ENCODE measurements around the gene PRPH. TPM values are rescaled to one million over a fixed set of nuclear protein-coding genes. Genes with fewer than 3 reads are reported as not detected.
"Not testable (repeated sequence)": the region's sequence is repeated elsewhere in the genome, so short reads cannot be mapped to it uniquely, and the experiment has no call there.

The PRPH gene
- total RNA-seq, 2 experiments from 2014 or later: not detected

DNA sequence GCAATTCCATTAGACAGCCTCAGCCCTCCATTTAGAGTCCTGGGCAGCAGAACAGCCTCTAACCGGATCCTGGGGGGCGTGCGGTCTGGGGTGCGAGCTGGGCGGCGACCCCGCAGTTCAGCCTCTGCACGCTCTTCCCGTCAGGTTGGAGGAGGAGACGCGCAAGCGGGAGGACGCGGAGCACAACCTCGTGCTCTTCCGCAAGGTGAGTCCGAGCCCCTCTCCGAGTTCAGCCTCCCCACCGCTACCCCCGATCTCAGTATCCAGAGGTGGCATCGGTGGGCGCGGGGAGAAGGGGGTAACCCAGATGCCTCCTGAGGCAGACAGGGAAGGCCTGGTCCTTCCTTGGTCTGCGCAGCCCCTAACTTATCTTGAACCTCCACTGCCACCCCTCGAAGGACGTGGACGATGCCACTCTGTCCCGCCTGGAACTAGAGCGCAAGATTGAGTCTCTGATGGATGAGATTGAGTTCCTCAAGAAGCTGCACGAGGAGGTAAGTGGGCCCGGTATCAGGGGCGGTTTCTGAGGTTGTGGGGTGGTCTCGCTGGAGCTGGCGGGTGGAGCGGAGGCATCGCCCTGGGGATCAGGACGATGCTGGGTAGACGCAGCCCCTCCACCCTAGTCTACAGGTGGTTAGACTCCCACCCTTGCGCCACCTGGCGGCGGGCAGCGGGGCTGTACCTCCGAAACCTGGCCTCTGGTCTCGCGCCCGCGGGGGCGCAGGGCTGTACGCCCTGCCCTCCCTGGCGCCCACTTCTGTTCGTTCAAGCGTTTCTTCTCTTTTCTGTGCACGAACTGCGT is 1.3 kb downstream of the PRPH start:
- peak; percentile 61 for DNase-seq
- Mint-ChIP-seq H3K36me3 (ENCODE audit: low read depth) (no peaks in the 10 kb centered on the region), H3K27ac (no peak overlapping the region), H3K27me3 (peaks cover 53% of the 10 kb centered on the region), H3K4me3 (peak overlapping the region; percentile 56), H3K9me3 (no peaks in the 10 kb centered on the region), H3K4me1 (peaks cover 29% of the 10 kb centered on the region)
- ChIA-PET POLR2A (no interaction called here), CTCF (interaction anchor here (0.6 to 6.0 kb wide), 18 partner anchors 8 to 224 kb away, joined by 3 to 47 read pairs (median 4); partner anchors contain the start of genes C1QL4, DNAJC22, SPATS2 and TROAP)

- Mint-ChIP-seq H3K27ac (no peak overlapping the region), H3K4me3 (peak overlapping the region; percentile 56), H3K4me1 (peaks cover 35% of the 10 kb centered on the region), H3K9me3 (no peaks in the 10 kb centered on the region), H3K36me3 (ENCODE audit: low read depth) (no peaks in the 10 kb centered on the region), H3K27me3 (peaks cover 51% of the 10 kb centered on the region)
- CTCF ChIA-PET: interaction anchor here (0.9 to 6.0 kb wide), 15 partner anchors 9 to 266 kb away, joined by 3 to 47 read pairs (median 4); partner anchors contain the start of genes C1QL4, DNAJC22 and TROAP
- DNase-seq: peak; percentile 31
- POLR2A ChIA-PET: interaction anchor here (0.7 kb wide), 1 partner anchor 34 kb away, joined by 3 read pairs; no protein-coding TSS in a partner anchor
Observed at GRCh38 chr12:49296836-49297694, 2.1 kb downstream of the PRPH start.

- ChIA-PET POLR2A (interaction anchor here (0.7 kb wide), 1 partner anchor 34 kb away, joined by 3 read pairs; no protein-coding TSS in a partner anchor), CTCF (interaction anchor here (0.9 to 6.0 kb wide), 13 partner anchors 9 to 265 kb away, joined by 3 to 47 read pairs (median 4); partner anchors contain the start of genes C1QL4, DNAJC22 and TROAP)
- Mint-ChIP-seq H3K27ac (no peak overlapping the region), H3K9me3 (no peaks in the 10 kb centered on the region), H3K27me3 (peaks cover 51% of the 10 kb centered on the region), H3K4me1 (peaks cover 36% of the 10 kb centered on the region), H3K4me3 (peak overlapping the region; percentile 56), H3K36me3 (ENCODE audit: low read depth) (no peaks in the 10 kb centered on the region)
- no peak for DNase-seq
Observed at GRCh38 chr12:49297695-49298060, 2.7 kb downstream of the PRPH start.

DNA sequence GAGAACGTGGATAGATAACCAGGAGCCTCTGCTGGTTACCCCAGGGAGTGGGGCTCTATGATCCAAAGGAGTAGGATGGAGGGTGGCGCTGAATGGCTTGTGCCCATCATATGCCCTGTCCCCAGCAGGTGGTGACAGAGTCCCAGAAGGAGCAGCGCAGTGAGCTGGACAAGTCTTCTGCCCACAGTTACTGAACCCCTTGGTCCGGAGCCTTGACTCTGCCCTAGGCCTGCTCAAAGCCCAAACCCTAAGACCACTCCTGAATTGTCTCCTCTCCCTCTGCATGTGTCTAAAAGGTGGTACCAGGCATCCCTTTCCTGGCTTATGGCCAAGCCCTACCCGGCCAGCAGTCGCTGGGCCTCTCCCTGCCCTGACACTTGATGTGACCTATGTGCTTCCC is 3.2 kb downstream of the PRPH start:
- Mint-ChIP-seq H3K27ac (no peak overlapping the region), H3K4me1 (peaks cover 40% of the 10 kb centered on the region), H3K36me3 (ENCODE audit: low read depth) (no peaks in the 10 kb centered on the region), H3K4me3 (peak overlapping the region; percentile 15), H3K9me3 (no peaks in the 10 kb centered on the region), H3K27me3 (peaks cover 50% of the 10 kb centered on the region)
- ChIA-PET CTCF (interaction anchor here (1.2 to 2.7 kb wide), 3 partner anchors 25 to 265 kb away, joined by 3 to 9 read pairs (median 4); partner anchors contain the start of gene TROAP), POLR2A (no interaction called here)
- DNase-seq: no peak

- Mint-ChIP-seq H3K36me3 (ENCODE audit: low read depth) (no peaks in the 10 kb centered on the region), H3K4me1 (peaks cover 31% of the 10 kb centered on the region), H3K27ac (peak overlapping the region; percentile 21), H3K4me3 (no peak overlapping the region), H3K9me3 (no peaks in the 10 kb centered on the region), H3K27me3 (peaks cover 27% of the 10 kb centered on the region)
- ChIA-PET POLR2A (no interaction called here), CTCF (interaction anchor here (0.6 to 0.7 kb wide), 3 partner anchors 40 to 263 kb away, joined by 3 to 4 read pairs (median 4); no protein-coding TSS in a partner anchor)
- DNase-seq: peak; percentile 25
Observed at GRCh38 chr12:49301760-49302159, 6.8 kb downstream of the PRPH start.

- peaks cover 24% of the 10 kb centered on the region for H3K27me3 Mint-ChIP-seq
- POLR2A ChIA-PET: no interaction called here
- no peaks in the 10 kb centered on the region for H3K36me3 Mint-ChIP-seq (ENCODE audit: low read depth)
- no peak overlapping the region for H3K4me3 Mint-ChIP-seq
- peaks cover 13% of the 10 kb centered on the region for H3K4me1 Mint-ChIP-seq
- DNase-seq: no peak
- CTCF ChIA-PET: interaction anchor here (1.1 to 1.4 kb wide), 3 partner anchors 38 to 44 kb away, joined by 3 to 5 read pairs (median 3); no protein-coding TSS in a partner anchor
- H3K27ac Mint-ChIP-seq: no peak overlapping the region
- no peaks in the 10 kb centered on the region for H3K9me3 Mint-ChIP-seq
Observed at GRCh38 chr12:49304161-49304560, 9.2 kb downstream of the PRPH start.

DNA sequence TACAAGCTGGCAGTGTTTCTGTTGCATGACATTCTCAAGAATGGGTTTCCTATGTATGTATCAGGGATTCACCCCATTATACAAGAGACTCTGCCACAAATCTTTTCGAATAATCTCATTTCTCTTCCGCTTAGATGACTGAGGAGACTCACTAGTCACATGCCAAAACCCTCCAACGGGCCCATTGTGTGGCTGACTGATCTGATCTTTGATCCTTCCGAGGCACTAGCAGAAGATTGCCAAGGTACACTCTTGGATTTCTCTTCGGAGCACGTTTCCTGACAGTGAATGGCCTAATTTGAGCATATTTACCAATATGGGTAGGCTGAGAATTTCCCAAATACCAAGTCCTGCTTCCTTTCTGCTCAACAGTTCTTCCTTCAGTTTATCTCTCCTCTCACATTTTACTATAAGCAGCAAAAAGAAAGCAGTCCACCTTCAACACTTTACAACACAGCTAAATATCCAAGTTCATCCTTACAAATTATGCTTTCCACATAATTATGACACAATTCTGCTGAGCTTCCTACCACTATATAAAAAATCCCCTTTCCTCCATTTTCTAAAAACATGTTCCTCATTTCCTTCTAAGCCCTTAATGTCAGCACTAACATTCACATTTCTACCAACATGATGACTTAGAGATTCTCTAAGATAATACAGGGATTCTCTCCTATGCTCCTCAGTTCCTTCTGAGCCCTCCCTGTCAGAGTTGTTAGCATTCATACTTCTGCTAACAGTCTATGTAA is 11.0 kb downstream of the PRPH start:
- H3K27me3 Mint-ChIP-seq: peaks cover 39% of the 10 kb centered on the region
- H3K4me3 Mint-ChIP-seq: no peak overlapping the region
- ChIA-PET POLR2A (no interaction called here), CTCF (interaction anchor here (0.6 to 1.6 kb wide), 2 partner anchors 10 to 765 kb away, joined by 3 to 7 read pairs; partner anchors contain the start of gene PRPH)
- H3K27ac Mint-ChIP-seq: no peak overlapping the region
- H3K36me3 Mint-ChIP-seq (ENCODE audit: low read depth): no peaks in the 10 kb centered on the region
- H3K4me1 Mint-ChIP-seq: peaks cover 13% of the 10 kb centered on the region
- H3K9me3 Mint-ChIP-seq: no peaks in the 10 kb centered on the region
- DNase-seq: no peak

DNA sequence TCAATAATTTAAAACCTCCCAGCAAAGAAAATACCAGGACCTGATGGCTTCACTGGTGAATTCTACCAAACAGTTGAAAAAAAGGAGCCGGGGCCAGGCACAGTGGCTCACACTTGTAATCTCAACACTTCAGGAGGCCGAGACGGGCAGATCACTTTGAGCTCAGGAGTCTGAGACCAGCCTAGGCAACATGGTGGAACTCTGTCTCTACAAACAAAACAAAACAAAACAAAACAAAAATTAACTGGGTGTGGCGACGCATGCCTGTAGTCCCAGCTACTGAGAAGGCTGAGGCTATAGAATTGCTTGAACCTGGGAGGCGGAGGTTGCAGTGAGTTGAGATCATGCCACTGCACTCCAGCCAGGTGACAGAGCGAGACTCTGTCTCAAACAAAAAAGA is 14.4 kb downstream of the PRPH start:
- Mint-ChIP-seq H3K27ac (no peak overlapping the region), H3K27me3 (peaks cover 43% of the 10 kb centered on the region), H3K9me3 (no peaks in the 10 kb centered on the region), H3K4me1 (no peaks in the 10 kb centered on the region), H3K4me3 (no peak overlapping the region), H3K36me3 (ENCODE audit: low read depth) (no peaks in the 10 kb centered on the region)
- DNase-seq: no peak
- POLR2A ChIA-PET: interaction anchor here (0.7 kb wide), 1 partner anchor 17 kb away, joined by 3 read pairs; no protein-coding TSS in a partner anchor
- CTCF ChIA-PET: no interaction called here

GRCh38 chr12:49310451-49311000 is 15.6 kb downstream of the PRPH start:
- CTCF ChIA-PET: interaction anchor here (1.0 kb wide), 1 partner anchor 13 kb away, joined by 3 read pairs; the partner anchor contains the start of gene TROAP
- H3K9me3 Mint-ChIP-seq; POLR2A ChIA-PET; DNase-seq; H3K27ac Mint-ChIP-seq; H3K4me1 Mint-ChIP-seq; H3K4me3 Mint-ChIP-seq; H3K36me3 Mint-ChIP-seq (ENCODE audit: low read depth): not testable (repeated sequence)
- H3K27me3 Mint-ChIP-seq: peaks cover 43% of the 10 kb centered on the region

DNA sequence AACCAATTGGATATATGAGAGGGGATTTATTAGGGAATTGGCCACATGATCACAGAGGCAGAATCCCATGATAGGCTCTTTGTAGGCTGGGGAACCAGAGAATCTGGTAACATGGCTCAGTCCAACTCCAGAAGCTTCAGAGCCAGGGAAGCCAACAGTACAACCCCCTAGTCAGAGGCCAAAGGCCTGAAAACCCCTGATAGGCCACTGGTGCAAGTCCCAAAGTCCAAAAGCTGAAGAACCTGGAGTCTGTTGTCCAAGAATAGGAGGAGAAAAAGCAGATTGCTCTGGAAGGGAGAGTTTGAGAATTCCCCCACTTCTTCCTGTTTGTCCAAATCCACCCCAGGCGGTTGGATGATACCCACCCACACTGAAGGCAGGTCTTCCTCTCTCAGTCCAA is 19.9 kb downstream of the PRPH start:
- no peaks in the 10 kb centered on the region for H3K36me3 Mint-ChIP-seq (ENCODE audit: low read depth)
- no peak for DNase-seq
- no peak overlapping the region for H3K4me3 Mint-ChIP-seq
- no peak overlapping the region for H3K27ac Mint-ChIP-seq
- H3K4me1 Mint-ChIP-seq: no peaks in the 10 kb centered on the region
- CTCF ChIA-PET: interaction anchor here (0.9 kb wide), 1 partner anchor 23 kb away, joined by 3 read pairs; no protein-coding TSS in a partner anchor
- peaks cover 14% of the 10 kb centered on the region for H3K27me3 Mint-ChIP-seq
- H3K9me3 Mint-ChIP-seq: no peaks in the 10 kb centered on the region
- POLR2A ChIA-PET: no interaction called here

GRCh38 chr12:49317118-49317517 is 22.2 kb downstream of the PRPH start:
- POLR2A ChIA-PET; H3K4me3 Mint-ChIP-seq; H3K27ac Mint-ChIP-seq; H3K27me3 Mint-ChIP-seq; H3K36me3 Mint-ChIP-seq (ENCODE audit: low read depth); H3K4me1 Mint-ChIP-seq; H3K9me3 Mint-ChIP-seq; DNase-seq: not testable (repeated sequence)
- CTCF ChIA-PET: interaction anchor here (0.6 kb wide), 1 partner anchor 21 kb away, joined by 3 read pairs; no protein-coding TSS in a partner anchor

All from activated CD4-positive, alpha-beta T cell treated with anti-CD3 and anti-CD28 coated beads, Interleukin-2, amount 10 ng/mL, durations not matched to agents 7 days and 5 days (primary cell).